ENCODE results near the gene TIMM50.

GRCh38 chr19:39515551-39516191 is 35.0 kb downstream of the TIMM50 start:
- no peak for TF ChIP-seq CTCF (IDR thresholded peaks at IDR 0.05)
- no peak for TF ChIP-seq EP300 (IDR thresholded peaks at IDR 0.05)
- TF ChIP-seq POLR2AphosphoS5 (IDR thresholded peaks at IDR 0.05), result no peak
